Lung (tissue), 12 donors: ENCODE results near the gene RTTN. TPM values are rescaled to one million over a fixed set of nuclear protein-coding genes. Genes with fewer than 3 reads are reported as not detected.

Experiments
- ATAC-seq: fragments of 200-7000 bp; cut with Tn5 transposase; one replicate; pipeline ENCODE4 v1.9.1; 2020; ENCODE audit warnings: moderate number of reproducible peaks; ENCODE audit not compliant: insufficient read depth, low FRiP score
- DNase-seq, 3 donors: peaks; one replicate each; pipeline ENCODE4 v3.0.0-alpha.2; 2013 to 2017
- H3K27ac ChIP-seq, 2 donors: one replicate each; pipeline ENCODE4 v1.5.1; 2013; ENCODE audit warnings: mild to moderate bottlenecking in 2 of 2, moderate library complexity in 2 of 2, control low read depth in 1 of 2, inconsistent platforms in 1 of 2, low read depth in 1 of 2, low read length in 1 of 2
- H3K27me3 ChIP-seq, 3 donors: one replicate each; pipeline ENCODE4 v1.5.1; 2013; ENCODE audit warnings: low read length in 2 of 3; ENCODE audit not compliant: control insufficient read depth in 3 of 3, insufficient read depth in 3 of 3
- H3K36me3 ChIP-seq, 4 donors: one replicate each; pipeline ENCODE4 v1.5.1; 2013; ENCODE audit warnings: low read length in 4 of 4, mild to moderate bottlenecking in 1 of 4, moderate library complexity in 1 of 4; ENCODE audit not compliant: control insufficient read depth in 4 of 4, insufficient read depth in 4 of 4
- H3K4me1 ChIP-seq, 5 donors: one replicate each; pipeline ENCODE4 v1.5.1; 2013; ENCODE audit warnings: low read length in 5 of 5, mild to moderate bottlenecking in 2 of 5, moderate library complexity in 1 of 5; ENCODE audit not compliant: control insufficient read depth in 5 of 5, insufficient read depth in 5 of 5
- H3K4me3 ChIP-seq: one replicate; pipeline ENCODE4 v1.5.1; 2013; ENCODE audit warnings: mild to moderate bottlenecking, control low read depth, moderate library complexity
- H3K9ac ChIP-seq, 2 donors: one replicate each; pipeline ENCODE4 v1.5.1; 2013; ENCODE audit warnings: low read length in 2 of 2, control low read depth in 1 of 2; ENCODE audit not compliant: insufficient read depth in 1 of 2
- H3K9me3 ChIP-seq, 4 donors: one replicate each; pipeline ENCODE4 v1.5.1; 2013; ENCODE audit warnings: low read length in 3 of 4, mild to moderate bottlenecking in 1 of 4, moderate library complexity in 1 of 4; ENCODE audit not compliant: control insufficient read depth in 4 of 4, insufficient read depth in 3 of 4
- CTCF ChIP-seq: IDR thresholded peaks from 2 replicates; pipeline ENCODE4 v1.5.1; 2012; ENCODE audit warnings: mild to moderate bottlenecking; ENCODE audit errors: control extremely low read depth, extremely low read depth
- WGBS, 2 donors: extraction: QIAGEN DNeasy Blood & Tissue Kit; methylation state at CpG; one replicate each; pipeline ENCODE4 v1.1.7; 2013; 5-methylcytosine and 5-hydroxymethylcytosine counted together
- polyA plus RNA-seq, 2 donors: library from polyadenylated mRNA; stranded (reverse); fragments of 200-250 nt; gene quantifications; one replicate each; pipeline ENCODE4 v1.2.1, GENCODE V29; 2013
- total RNA-seq, 2 donors: library from RNA; depleted of rRNA in 1 of 2; stranded (reverse); fragments of >200 nt in 1 of 2; gene quantifications; one replicate each; pipeline ENCODE4 v1.2.1, GENCODE V29; 2014 to 2021
- donor health status: control.
- donor health status: control.
- donor health status: Bipolar disorder and iron deficiency.
- donor health status: healthy.
- donor health status: DM: yes; HTN: yes; CAD: no.

Gene RTTN
- total and polyA plus RNA-seq, 4 donors = 2.1 to 50.8 (median 9.2) TPM

- Histone ChIP-seq H3K27me3 (no peaks in the 10 kb centered on the region), H3K9ac (no peak overlapping the region), H3K36me3 (no peaks in the 10 kb centered on the region), H3K27ac (no peak overlapping the region), H3K4me3 (no peak overlapping the region), H3K4me1 (no peaks in the 10 kb centered on the region), H3K9me3 (peaks cover 0 to 3% (median under 1%) of the 10 kb centered on the region in 4 donors)
- 57 to 60% methylated on average over 20 of the region's 20 CpGs for WGBS, 2 donors
- no peak for ATAC-seq
- no peak for TF ChIP-seq CTCF
- DNase-seq = no peak
These were observed 248.5 kb downstream of the RTTN start for GRCh38 chr18:69956665-69957620.

- no peak overlapping the region for H3K9ac ChIP-seq
- DNase-seq (no peak), ATAC-seq (no peak)
- no peak overlapping the region for H3K27ac ChIP-seq
- no peak overlapping the region for H3K4me3 ChIP-seq
- no peaks in the 10 kb centered on the region for H3K36me3 ChIP-seq
- H3K4me1 ChIP-seq = no peaks in the 10 kb centered on the region
- WGBS, 2 donors = 86 to 91% methylated on average over 5 of the region's 5 CpGs
- no peaks in the 10 kb centered on the region for H3K27me3 ChIP-seq
- no peak for TF ChIP-seq CTCF
- peaks cover 0 to 3% (median under 1%) of the 10 kb centered on the region in 4 donors for H3K9me3 ChIP-seq
These were observed 249.4 kb downstream of the RTTN start for GRCh38 chr18:69956057-69956456.

GRCh38 chr18:69954719-69955480 is 250.6 kb downstream of the RTTN start:
- Histone ChIP-seq H3K9ac (no peak overlapping the region), H3K4me1 (peaks cover 0 to 1% (median 0%) of the 10 kb centered on the region in 5 donors), H3K36me3 (no peaks in the 10 kb centered on the region), H3K4me3 (no peak overlapping the region), H3K9me3 (peaks cover 0 to 3% (median under 1%) of the 10 kb centered on the region in 4 donors), H3K27ac (no peak overlapping the region), H3K27me3 (no peaks in the 10 kb centered on the region)
- ATAC-seq (no peak), DNase-seq (peak in 1 of 3 donors; percentile 26)
- TF ChIP-seq CTCF = no peak
- WGBS, 2 donors = 69 to 80% methylated on average over 5 of the region's 5 CpGs
